Heart right ventricle (tissue), 16 donors: ENCODE results near the gene ALDOA. TPM values are rescaled to one million over a fixed set of nuclear protein-coding genes. Genes with fewer than 3 reads are reported as not detected.
A peak's percentile ranks its signal among the peaks of the same experiment; 100 is the strongest.

ENCODE experiments used
- ATAC-seq, 8 donors: fragments of 200-7000 bp; cut with Tn5 transposase; one replicate each; pipeline ENCODE4 v1.9.1; 2020; ENCODE audit warnings: mild to moderate bottlenecking in 8 of 8, moderate library complexity in 8 of 8, moderate number of reproducible peaks in 1 of 8
- DNase-seq, 2 donors: peaks; one replicate each; pipeline ENCODE4 v3.0.0-alpha.2; 2020
- H3K27ac ChIP-seq, 10 donors: fragments of 200-600 bp; sonication (generic) in 2 of 10; one replicate each; pipeline versions ENCODE4 v1.5.0 to v1.8.0; 2020 to 2022; ENCODE audit warnings: mild to moderate bottlenecking in 3 of 10
- H3K27me3 ChIP-seq, 7 donors: fragments of 200-600 bp; one replicate each; pipeline ENCODE4 v1.8.0; 2021 to 2022; ENCODE audit warnings: mild to moderate bottlenecking in 2 of 7
- H3K36me3 ChIP-seq, 9 donors: fragments of 200-600 bp; sonication (generic) in 1 of 9; one replicate each; pipeline versions ENCODE4 v1.5.0 to v1.8.0; 2020 to 2022; ENCODE audit warnings: mild to moderate bottlenecking in 2 of 9
- H3K4me1 ChIP-seq, 9 donors: fragments of 200-600 bp; sonication (generic) in 1 of 9; one replicate each; pipeline versions ENCODE4 v1.5.0 to v1.8.0; 2020 to 2022; ENCODE audit warnings: mild to moderate bottlenecking in 4 of 9
- H3K4me3 ChIP-seq, 10 donors: fragments of 200-600 bp; sonication (generic) in 2 of 10; one replicate each; pipeline versions ENCODE4 v1.5.0 to v1.8.0; 2020 to 2022; ENCODE audit warnings: mild to moderate bottlenecking in 7 of 10, moderate library complexity in 2 of 10
- H3K9me3 ChIP-seq, 11 donors: fragments of 200-600 bp in 10 of 11; sonication (generic) in 2 of 11; one replicate each; pipeline versions ENCODE4 v1.5.0 to v1.8.0; 2013 to 2022; ENCODE audit warnings: mild to moderate bottlenecking in 2 of 11, control low read depth in 1 of 11, moderate library complexity in 1 of 11
- WGBS, 2 donors: extraction: QIAGEN DNeasy Blood & Tissue Kit; methylation state at CpG; one replicate each; pipeline ENCODE4 v1.1.7; 2013; ENCODE audit warnings: inconsistent platforms in 1 of 2; 5-methylcytosine and 5-hydroxymethylcytosine counted together
- intact Hi-C, 10 donors: fragments of 100-400 bp; cut with DNase I; formaldehyde crosslinking; loops; one replicate each; pipeline versions ENCODE4 v1.11.1 to v1.14.2; 2022
- polyA plus RNA-seq, 2 donors: library from polyadenylated mRNA; stranded (reverse); fragments of 200-250 nt; gene quantifications; one replicate each; pipeline ENCODE4 v1.2.3, GENCODE V29; 2013
- total RNA-seq, 10 donors: library from RNA; stranded (reverse); fragmentation: NEBNext Ultra II Directional in 3 of 10; extraction: Animal tissue kit (Norgen Biotek cat#: 25700) in 3 of 10; gene quantifications; one replicate each; pipeline versions ENCODE4 v1.2.1 to v1.2.4, GENCODE V29; 2021 to 2023
- TF ChIP-seq, protein P1 (sequence below), 9 donors: fragments of 200-600 bp; sonication (generic) in 2 of 9; IDR thresholded peaks; one replicate each; pipeline versions ENCODE4 v1.5.0 to v1.8.0; 2021 to 2022; ENCODE audit warnings: antibody characterized with exemption in 9 of 9, mild to moderate bottlenecking in 5 of 9, moderate library complexity in 1 of 9
- donor health status: Arrhythmogenic right ventricular cardiomyopathy.
- donor health status: ischemic (EF 13 %, LVEDD 7.1; RV severe dilation, severe dysfunction).
- donor health status: healthy with polysubstance abuse.
- donor health status: DM: no; HTN: yes; CAD: no.
- donor health status: DM: no; HTN: no; CAD: no.
- donor health status: ischemic (EF 25% LVEDD 6.9; RV normal size, moderate dysfunction).
- donor health status: ischemic (EF 25% LVEDD 5.7; RV mildly dilated, moderate dysfunction).
- donor health status: healthy.
- donor health status: DM: yes; HTN: yes; CAD: no.
- donor health status: Ischemic cardiomyopathy.
- donor health status: ischemic (EF 35%, LVEDD 5.7; RV mildly dilated, moderate dysfunction).
- donor health status: nonischemic (EF 11% LVEDD 7.7; RV severe dilation, severe dysfunction).
- donor health status: DM: yes; HTN: yes; CAD: no.
- donor health status: PGD.
- donor health status: ischemic (EF 29% LVEDD 5.4; RV normal size, mild dysfunction).
- donor health status: nonischemic (EF 23%, LVEDD 6.1; RV moderate dilation, normal function).

Gene ALDOA
- total and polyA plus RNA-seq, 12 donors: 2,873 to 4,582 (median 3,767) TPM

DNA sequence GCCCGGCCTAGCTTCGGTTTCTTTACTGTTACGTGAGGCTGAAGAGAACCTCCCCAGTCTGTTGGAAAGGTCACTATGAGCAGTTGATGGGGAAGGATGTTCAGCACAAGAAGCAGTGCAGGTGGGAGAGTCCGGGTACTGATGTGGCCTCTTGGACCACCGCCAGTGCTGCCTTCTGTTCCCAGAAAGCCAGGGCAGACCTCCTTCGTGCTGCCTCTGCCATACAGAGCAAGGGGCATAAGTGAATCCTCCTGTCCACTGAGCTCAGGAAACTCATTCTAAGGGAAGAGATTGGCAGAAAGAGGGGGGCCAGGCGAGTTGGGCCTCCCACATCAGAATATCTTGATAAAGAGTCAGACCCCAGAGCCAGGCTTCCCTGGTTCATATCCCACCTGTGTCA lies 13.9 kb downstream of the ALDOA start:
- WGBS, 2 donors: 80 to 88% methylated on average over 7 of the region's 7 CpGs
- DNase-seq: no peak
- TF ChIP-seq, protein P1, sequence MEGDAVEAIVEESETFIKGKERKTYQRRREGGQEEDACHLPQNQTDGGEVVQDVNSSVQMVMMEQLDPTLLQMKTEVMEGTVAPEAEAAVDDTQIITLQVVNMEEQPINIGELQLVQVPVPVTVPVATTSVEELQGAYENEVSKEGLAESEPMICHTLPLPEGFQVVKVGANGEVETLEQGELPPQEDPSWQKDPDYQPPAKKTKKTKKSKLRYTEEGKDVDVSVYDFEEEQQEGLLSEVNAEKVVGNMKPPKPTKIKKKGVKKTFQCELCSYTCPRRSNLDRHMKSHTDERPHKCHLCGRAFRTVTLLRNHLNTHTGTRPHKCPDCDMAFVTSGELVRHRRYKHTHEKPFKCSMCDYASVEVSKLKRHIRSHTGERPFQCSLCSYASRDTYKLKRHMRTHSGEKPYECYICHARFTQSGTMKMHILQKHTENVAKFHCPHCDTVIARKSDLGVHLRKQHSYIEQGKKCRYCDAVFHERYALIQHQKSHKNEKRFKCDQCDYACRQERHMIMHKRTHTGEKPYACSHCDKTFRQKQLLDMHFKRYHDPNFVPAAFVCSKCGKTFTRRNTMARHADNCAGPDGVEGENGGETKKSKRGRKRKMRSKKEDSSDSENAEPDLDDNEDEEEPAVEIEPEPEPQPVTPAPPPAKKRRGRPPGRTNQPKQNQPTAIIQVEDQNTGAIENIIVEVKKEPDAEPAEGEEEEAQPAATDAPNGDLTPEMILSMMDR (IDR thresholded peaks at IDR 0.05): no peak
- Histone ChIP-seq H3K9me3 (no peaks in the 10 kb centered on the region), H3K27me3 (no peaks in the 10 kb centered on the region), H3K4me1 (peaks cover 13 to 49% (median 37%) of the 10 kb centered on the region in 9 donors), H3K36me3 (peaks cover 0 to 75% (median 36%) of the 10 kb centered on the region in 9 donors), H3K4me3 (no peak overlapping the region), H3K27ac (peak overlapping the region in 2 of 10 donors; percentile 21 to 59)
- intact Hi-C loops: loop anchor here in 2 of 10 donors (10.0 kb wide), 2 partner anchors 325 to 575 kb away; partner anchors contain the start of genes FBRS (in 1 of the 2), PRR14 (in 1 of the 2) and ZNF771 (in 1 of the 2)
- no peak for ATAC-seq

DNA sequence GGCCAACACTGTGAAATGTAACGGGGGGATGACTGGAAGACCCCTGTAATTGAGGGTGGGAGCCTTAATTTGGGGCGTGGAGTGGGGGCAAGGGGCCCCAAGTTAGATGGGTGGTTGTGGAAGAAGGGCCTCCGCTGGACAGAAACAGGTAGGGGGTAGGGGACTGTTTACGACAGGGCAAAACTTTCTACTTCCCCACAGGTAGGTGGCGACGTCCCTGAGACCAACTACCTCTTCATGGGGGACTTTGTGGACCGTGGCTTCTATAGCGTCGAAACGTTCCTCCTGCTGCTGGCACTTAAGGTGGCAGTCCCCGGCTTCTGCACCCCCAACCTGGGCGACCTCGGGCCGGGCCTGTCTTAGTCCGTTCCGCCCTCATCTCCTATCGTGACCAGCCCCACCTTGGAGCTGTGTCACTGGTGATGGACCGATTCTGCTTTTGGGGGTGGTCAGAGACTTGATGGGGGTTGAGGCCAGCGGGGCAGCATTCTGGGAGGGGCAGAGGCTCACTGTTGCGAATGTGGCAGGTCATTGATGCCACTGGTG lies 17.1 kb downstream of the ALDOA start:
- no peak overlapping the region for H3K4me3 ChIP-seq
- no peak overlapping the region for H3K27ac ChIP-seq
- ATAC-seq: no peak
- H3K36me3 ChIP-seq: peaks cover 0 to 88% (median 38%) of the 10 kb centered on the region in 9 donors
- intact Hi-C loops: no loop called here
- H3K27me3 ChIP-seq: no peaks in the 10 kb centered on the region
- TF ChIP-seq, protein P1 (IDR thresholded peaks at IDR 0.05): no peak
- H3K9me3 ChIP-seq: no peaks in the 10 kb centered on the region
- H3K4me1 ChIP-seq: peaks cover 7 to 46% (median 16%) of the 10 kb centered on the region in 9 donors
- DNase-seq: no peak
- WGBS, 2 donors: 88 to 90% methylated on average over 20 of the region's 20 CpGs

DNA sequence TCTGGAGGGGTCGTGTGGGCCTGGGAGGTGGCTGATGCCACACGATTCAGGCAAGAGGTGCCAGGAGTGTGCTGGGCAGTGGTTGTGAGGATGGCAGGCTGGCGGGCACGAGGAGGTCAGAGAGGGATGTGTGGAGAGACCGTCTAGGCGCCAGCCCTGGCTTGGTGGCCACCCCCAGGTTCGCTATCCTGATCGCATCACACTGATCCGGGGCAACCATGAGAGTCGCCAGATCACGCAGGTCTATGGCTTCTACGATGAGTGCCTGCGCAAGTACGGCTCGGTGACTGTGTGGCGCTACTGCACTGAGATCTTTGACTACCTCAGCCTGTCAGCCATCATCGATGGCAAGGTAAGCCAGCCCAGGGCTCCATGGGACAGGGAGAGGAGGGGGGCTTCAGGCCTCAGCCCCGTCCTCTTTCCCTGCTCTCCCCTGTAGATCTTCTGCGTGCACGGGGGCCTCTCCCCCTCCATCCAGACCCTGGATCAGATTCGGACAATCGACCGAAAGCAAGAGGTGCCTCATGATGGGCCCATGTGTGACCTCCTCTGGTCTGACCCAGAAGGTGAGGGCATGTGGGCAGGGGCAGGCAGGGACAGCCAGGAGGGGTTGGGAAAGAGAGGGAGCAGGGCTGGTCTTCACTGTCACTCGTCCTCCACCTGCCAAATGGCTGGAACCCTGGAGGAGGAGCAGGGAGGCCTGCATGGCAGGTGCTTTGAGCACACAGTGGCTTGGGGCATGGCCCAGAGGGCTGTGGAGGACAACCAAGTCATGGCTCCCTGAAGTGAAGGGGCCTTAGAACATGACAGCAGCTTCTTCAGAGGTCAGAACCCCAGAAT lies 17.9 kb downstream of the ALDOA start:
- Histone ChIP-seq H3K27ac (no peak overlapping the region), H3K9me3 (no peaks in the 10 kb centered on the region), H3K27me3 (no peaks in the 10 kb centered on the region), H3K4me3 (no peak overlapping the region), H3K4me1 (peaks cover under 1 to 39% (median 8%) of the 10 kb centered on the region in 9 donors), H3K36me3 (peaks cover 0 to 79% (median 38%) of the 10 kb centered on the region in 9 donors)
- intact Hi-C loops: no loop called here
- DNase-seq (no peak), ATAC-seq (no peak)
- TF ChIP-seq, protein P1 (IDR thresholded peaks at IDR 0.05): no peak
- 93% methylated on average over 24 of the region's 24 CpGs for WGBS, 2 donors

DNA sequence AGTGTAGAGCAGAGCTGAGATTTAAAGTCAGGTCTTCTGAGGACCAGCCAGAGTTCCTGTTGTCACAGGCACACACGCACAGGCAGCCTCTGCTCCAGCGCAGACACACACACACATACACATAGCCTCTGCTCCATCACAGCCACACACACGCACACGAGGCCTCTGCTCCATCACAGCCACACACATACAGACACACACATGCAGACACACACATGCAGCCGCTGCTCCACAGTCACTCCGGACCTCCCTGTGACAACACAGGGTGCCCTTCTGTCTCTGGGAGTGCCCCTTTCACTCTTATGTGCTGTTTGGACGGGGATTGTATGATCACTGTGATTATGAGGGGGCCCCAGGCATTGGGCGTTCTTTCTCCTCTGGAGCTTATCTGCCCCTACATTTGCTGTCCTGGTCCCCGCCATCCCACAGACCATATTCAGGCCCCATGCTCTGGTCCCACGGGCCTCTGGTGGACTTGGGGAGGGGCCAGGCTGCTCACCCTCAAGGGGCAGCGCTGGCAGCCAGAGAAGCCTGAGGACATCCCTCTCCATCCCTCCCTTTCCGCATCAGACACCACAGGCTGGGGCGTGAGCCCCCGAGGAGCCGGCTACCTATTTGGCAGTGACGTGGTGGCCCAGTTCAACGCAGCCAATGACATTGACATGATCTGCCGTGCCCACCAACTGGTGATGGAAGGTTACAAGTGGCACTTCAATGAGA lies 18.7 kb downstream of the ALDOA start:
- Histone ChIP-seq H3K27me3 (no peaks in the 10 kb centered on the region), H3K4me3 (no peak overlapping the region), H3K27ac (peak overlapping the region in 2 of 10 donors; percentile 16 to 47), H3K9me3 (no peaks in the 10 kb centered on the region), H3K36me3 (peaks cover 0 to 71% (median 35%) of the 10 kb centered on the region in 9 donors), H3K4me1 (peaks cover 0 to 33% (median 3%) of the 10 kb centered on the region in 9 donors)
- DNase-seq (no peak), ATAC-seq (peak in 1 of 8 donors; percentile 1)
- 84 to 87% methylated on average over 18 of the region's 18 CpGs for WGBS, 2 donors
- TF ChIP-seq, protein P1 (IDR thresholded peaks at IDR 0.05): no peak
- intact Hi-C loops: no loop called here
